Stomach (tissue), 4 donors: ENCODE measurements around the gene MBP.

ENCODE experiments used
- CTCF ChIP-seq, 7 experiments: fragments of 450-650 bp in 4 of 7; fragments of 200-600 bp in 3 of 7; sonication (generic) in 3 of 7; IDR thresholded peaks; one replicate each; pipeline ENCODE4 v1.5.1; 2016 to 2019; ENCODE audit warnings: antibody characterized with exemption in 7 of 7, control low read depth in 2 of 7, mild to moderate bottlenecking in 1 of 7
- EP300 ChIP-seq: sonication (generic); formaldehyde crosslinking; IDR thresholded peaks from one replicate; pipeline ENCODE4 v1.6.1; 2017; ENCODE audit warnings: antibody characterized with exemption
- POLR2A ChIP-seq, 4 donors: fragments of 450-650 bp; IDR thresholded peaks; one replicate each; pipeline ENCODE4 v1.6.1; 2016; ENCODE audit warnings: antibody characterized with exemption in 4 of 4, control low read depth in 2 of 4, mild to moderate bottlenecking in 1 of 4, moderate library complexity in 1 of 4

DNA sequence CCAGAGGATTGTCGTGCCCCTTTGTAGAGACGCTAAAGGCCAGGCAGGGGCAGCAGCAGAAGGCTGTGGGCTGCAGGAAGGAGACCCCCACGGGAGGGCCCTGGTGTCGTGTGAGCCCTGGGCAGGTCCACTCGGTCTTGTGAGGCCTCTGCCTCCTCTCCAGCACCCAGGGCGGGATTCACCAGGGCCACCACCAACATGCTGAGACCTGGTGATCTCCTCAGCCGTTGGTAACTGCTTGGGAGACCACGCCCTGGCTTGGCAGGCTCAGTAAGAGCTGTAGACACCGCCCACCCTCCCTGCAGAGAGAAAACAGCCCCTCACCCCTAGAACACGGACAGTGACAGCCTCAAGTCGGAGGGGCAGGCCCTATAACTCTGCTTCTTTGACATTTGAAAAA, 21.1 kb downstream of the MBP start:
- TF ChIP-seq CTCF (IDR thresholded peaks at IDR 0.05): no peak
- no peak for TF ChIP-seq POLR2A (IDR thresholded peaks at IDR 0.05)
- no peak for TF ChIP-seq EP300
